Measurements from ENCODE around the gene ABHD2.

The ABHD2 gene

DNA sequence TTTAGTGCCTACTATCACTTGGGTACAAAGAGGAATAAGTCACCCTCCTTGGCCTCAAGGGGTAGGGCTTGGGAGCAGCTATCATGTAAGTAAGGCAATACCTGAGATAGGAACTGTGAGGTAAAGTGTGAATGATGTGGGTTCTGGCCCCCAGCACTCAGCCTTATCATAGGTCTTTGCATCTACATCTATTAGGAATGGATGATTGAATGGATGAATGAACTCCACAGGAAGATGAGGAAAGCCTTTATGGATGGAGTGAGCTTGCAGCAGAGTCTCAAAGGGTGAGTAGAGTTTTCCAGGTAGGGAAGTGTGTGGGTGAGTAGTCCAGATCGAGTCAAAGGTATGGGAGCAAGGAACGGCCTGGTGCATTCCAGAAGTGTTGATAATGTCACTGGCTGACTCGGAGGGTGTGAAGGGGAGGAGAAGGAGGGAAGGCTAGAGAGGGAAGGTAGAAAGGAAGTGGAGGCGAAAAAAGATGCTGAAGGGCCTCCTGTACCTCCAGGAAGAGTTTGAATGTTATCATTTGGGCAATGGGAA lies 13.1 kb upstream of the ABHD2 start:
- Histone ChIP-seq H2AFZ (ENCODE audit: low read length) (no peak overlapping the region), H3K4me2 (ENCODE audit: low read length) (no peak overlapping the region), H3K27ac (ENCODE audit: low read depth, low read length, poor library complexity, severe bottlenecking) (no peak overlapping the region), H3K79me2 (ENCODE audit: insufficient read depth, low read length) (no peaks in the 10 kb centered on the region), H3K27me3 (ENCODE audit: insufficient read depth, low read length) (peaks cover 3% of the 10 kb centered on the region; the same call in 1 of the 2 replicates), H3K36me3 (ENCODE audit: insufficient read depth, low read length) (no peaks in the 10 kb centered on the region), H3K4me3 (ENCODE audit: low read depth, low read length, poor library complexity, severe bottlenecking) (no peak overlapping the region), H3K9me2 (ENCODE audit: low read depth, low read length) (no peaks in the 10 kb centered on the region), H3F3A (ENCODE audit: insufficient read depth, low read length) (no peaks in the 10 kb centered on the region), H3K4me1 (ENCODE audit: insufficient read depth, low read length, severe bottlenecking) (peaks cover 6% of the 10 kb centered on the region), H4K20me1 (ENCODE audit: insufficient read depth, low read length) (no peaks in the 10 kb centered on the region), H3K9me3 (ENCODE audit: low read length) (0 out of 2 replicates have a peak, but pooled peaks cover 3% of the 10 kb centered on the region), H3K9ac (ENCODE audit: low read length) (no peak overlapping the region)
- TF ChIP-seq EZH2 (IDR thresholded peaks at IDR 0.05; ENCODE audit: borderline replicate concordance, low read length): no peak
- TF ChIP-seq, protein P1, sequence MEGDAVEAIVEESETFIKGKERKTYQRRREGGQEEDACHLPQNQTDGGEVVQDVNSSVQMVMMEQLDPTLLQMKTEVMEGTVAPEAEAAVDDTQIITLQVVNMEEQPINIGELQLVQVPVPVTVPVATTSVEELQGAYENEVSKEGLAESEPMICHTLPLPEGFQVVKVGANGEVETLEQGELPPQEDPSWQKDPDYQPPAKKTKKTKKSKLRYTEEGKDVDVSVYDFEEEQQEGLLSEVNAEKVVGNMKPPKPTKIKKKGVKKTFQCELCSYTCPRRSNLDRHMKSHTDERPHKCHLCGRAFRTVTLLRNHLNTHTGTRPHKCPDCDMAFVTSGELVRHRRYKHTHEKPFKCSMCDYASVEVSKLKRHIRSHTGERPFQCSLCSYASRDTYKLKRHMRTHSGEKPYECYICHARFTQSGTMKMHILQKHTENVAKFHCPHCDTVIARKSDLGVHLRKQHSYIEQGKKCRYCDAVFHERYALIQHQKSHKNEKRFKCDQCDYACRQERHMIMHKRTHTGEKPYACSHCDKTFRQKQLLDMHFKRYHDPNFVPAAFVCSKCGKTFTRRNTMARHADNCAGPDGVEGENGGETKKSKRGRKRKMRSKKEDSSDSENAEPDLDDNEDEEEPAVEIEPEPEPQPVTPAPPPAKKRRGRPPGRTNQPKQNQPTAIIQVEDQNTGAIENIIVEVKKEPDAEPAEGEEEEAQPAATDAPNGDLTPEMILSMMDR (IDR thresholded peaks at IDR 0.05; ENCODE audit: low read length): no peak

DNA sequence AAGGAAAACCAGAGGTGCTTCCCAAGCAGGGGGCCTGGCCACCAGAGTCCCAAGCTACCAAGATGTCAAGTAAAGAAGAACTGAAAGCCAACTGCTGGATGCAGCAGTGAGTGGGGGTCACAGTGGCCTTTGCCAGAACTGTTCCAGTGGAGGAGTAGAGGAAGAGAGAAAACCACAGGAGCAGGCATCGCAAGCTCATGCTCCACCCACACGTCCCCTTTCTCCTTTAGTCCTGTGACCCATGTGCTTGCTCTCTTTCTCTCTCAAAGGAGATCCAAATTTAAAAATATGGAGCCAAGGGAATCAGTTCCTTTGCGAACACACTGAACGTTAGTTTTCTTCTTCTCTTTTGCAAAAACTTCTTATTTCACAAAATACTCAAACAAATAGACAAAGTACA lies 12.4 kb upstream of the ABHD2 start:
- TF ChIP-seq EZH2 (IDR thresholded peaks at IDR 0.05; ENCODE audit: borderline replicate concordance, low read length): no peak
- TF ChIP-seq, protein P1 (IDR thresholded peaks at IDR 0.05; ENCODE audit: low read length): no peak
- Histone ChIP-seq H3K79me2 (ENCODE audit: insufficient read depth, low read length) (no peaks in the 10 kb centered on the region), H2AFZ (ENCODE audit: low read length) (no peak overlapping the region), H3K27ac (ENCODE audit: low read depth, low read length, poor library complexity, severe bottlenecking) (no peak overlapping the region), H3K9me2 (ENCODE audit: low read depth, low read length) (no peaks in the 10 kb centered on the region), H3K27me3 (ENCODE audit: insufficient read depth, low read length) (peaks cover 3% of the 10 kb centered on the region; the same call in 1 of the 2 replicates), H3K9ac (ENCODE audit: low read length) (no peak overlapping the region), H3K4me3 (ENCODE audit: low read depth, low read length, poor library complexity, severe bottlenecking) (no peak overlapping the region), H4K20me1 (ENCODE audit: insufficient read depth, low read length) (no peaks in the 10 kb centered on the region), H3K9me3 (ENCODE audit: low read length) (0 out of 2 replicates have a peak, but pooled peaks cover 3% of the 10 kb centered on the region), H3K4me2 (ENCODE audit: low read length) (no peak overlapping the region), H3F3A (ENCODE audit: insufficient read depth, low read length) (no peaks in the 10 kb centered on the region), H3K36me3 (ENCODE audit: insufficient read depth, low read length) (no peaks in the 10 kb centered on the region), H3K4me1 (ENCODE audit: insufficient read depth, low read length, severe bottlenecking) (peaks cover 6% of the 10 kb centered on the region)

DNA sequence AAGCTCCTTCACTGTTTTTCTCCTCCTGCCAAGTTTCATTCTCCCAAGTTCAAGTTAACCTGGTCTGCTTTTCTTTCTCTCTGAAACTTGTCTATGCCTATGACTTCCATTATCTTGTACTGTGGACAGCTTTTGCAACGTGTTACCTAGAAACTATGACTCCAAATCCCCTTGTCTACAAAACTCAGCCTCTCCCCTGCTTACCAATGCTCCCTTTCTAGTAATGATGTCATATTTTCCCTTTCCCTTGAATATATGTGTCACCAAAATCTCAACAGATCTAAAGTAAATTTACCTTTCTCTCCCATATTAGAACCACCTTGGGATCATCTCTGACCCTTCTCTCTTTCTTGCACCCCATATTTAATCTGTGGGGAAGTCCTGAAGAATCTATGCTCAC lies 10.5 kb upstream of the ABHD2 start:
- H3K9ac ChIP-seq (ENCODE audit: low read length): no peak overlapping the region
- no peaks in the 10 kb centered on the region for H3K4me1 ChIP-seq (ENCODE audit: insufficient read depth, low read length, severe bottlenecking)
- peaks cover 3% of the 10 kb centered on the region; the same call in 1 of the 2 replicates for H3K27me3 ChIP-seq (ENCODE audit: insufficient read depth, low read length)
- H3K9me3 ChIP-seq (ENCODE audit: low read length): 0 out of 2 replicates have a peak, but pooled peaks cover 3% of the 10 kb centered on the region
- no peaks in the 10 kb centered on the region for H3K79me2 ChIP-seq (ENCODE audit: insufficient read depth, low read length)
- no peaks in the 10 kb centered on the region for H4K20me1 ChIP-seq (ENCODE audit: insufficient read depth, low read length)
- H3K4me2 ChIP-seq (ENCODE audit: low read length): no peak overlapping the region
- no peak overlapping the region for H3K4me3 ChIP-seq (ENCODE audit: low read depth, low read length, poor library complexity, severe bottlenecking)
- no peak overlapping the region for H3K27ac ChIP-seq (ENCODE audit: low read depth, low read length, poor library complexity, severe bottlenecking)
- no peaks in the 10 kb centered on the region for H3K36me3 ChIP-seq (ENCODE audit: insufficient read depth, low read length)
- H3F3A ChIP-seq (ENCODE audit: insufficient read depth, low read length): no peaks in the 10 kb centered on the region
- TF ChIP-seq EZH2 (IDR thresholded peaks at IDR 0.05; ENCODE audit: borderline replicate concordance, low read length): no peak
- TF ChIP-seq, protein P1 (IDR thresholded peaks at IDR 0.05; ENCODE audit: low read length): no peak
- H3K9me2 ChIP-seq (ENCODE audit: low read depth, low read length): no peaks in the 10 kb centered on the region
- H2AFZ ChIP-seq (ENCODE audit: low read length): no peak overlapping the region

Measured in OCI-LY1 (cell line).